ENCODE results near the gene BRD9. TPM values are rescaled to one million over a fixed set of nuclear protein-coding genes. Genes with fewer than 3 reads are reported as not detected.

The BRD9 gene
- total RNA-seq, 1 donor from 2014 or later = 47.4 TPM

DNA sequence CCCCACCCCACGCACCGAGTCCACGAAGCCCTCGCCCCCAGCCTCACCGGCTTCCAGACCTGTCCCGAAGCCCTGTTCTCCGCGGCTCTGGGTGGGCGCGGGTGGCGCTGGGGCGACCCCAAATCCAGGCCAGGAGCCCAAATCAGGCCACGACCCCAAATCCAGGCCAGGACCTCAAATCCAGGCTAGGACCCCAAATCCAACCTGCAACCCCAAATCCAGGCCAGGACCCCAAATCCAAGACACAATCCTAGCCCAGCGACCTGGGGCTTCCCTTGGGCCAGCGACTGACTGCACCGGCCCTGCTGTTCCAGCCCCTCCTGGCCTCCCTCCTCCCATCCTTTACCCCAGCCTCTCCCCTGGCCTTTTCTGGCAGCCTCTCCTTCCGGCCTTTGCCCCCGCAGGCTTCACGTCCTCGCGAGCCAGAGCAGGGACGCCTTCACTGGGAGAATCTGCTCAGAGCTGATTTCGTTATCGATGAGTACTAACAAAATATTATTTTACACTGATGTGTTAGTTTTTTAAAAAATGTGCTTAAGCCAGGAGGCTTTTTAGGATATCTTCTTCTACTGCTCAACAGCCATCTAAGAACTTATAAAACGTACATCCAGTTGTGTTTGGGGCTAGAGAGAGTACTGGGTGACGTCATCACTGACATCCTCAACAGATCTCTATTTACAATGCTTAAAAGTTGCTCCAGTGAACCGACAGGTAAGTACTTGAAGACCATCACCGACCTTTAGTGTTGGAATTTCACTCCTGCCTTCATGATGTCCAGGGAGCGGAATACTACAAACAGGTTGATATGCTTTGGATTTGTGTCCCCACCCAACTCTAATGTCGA lies 34.8 kb upstream of the BRD9 start:
- TF ChIP-seq POLR2AphosphoS5 (IDR thresholded peaks at IDR 0.05; ENCODE audit: insufficient read depth in 1 of 2, low read depth in 1 of 2) (no peak), POLR2A (IDR thresholded peaks at IDR 0.05) (no peak)
- TF ChIP-seq, protein P1, sequence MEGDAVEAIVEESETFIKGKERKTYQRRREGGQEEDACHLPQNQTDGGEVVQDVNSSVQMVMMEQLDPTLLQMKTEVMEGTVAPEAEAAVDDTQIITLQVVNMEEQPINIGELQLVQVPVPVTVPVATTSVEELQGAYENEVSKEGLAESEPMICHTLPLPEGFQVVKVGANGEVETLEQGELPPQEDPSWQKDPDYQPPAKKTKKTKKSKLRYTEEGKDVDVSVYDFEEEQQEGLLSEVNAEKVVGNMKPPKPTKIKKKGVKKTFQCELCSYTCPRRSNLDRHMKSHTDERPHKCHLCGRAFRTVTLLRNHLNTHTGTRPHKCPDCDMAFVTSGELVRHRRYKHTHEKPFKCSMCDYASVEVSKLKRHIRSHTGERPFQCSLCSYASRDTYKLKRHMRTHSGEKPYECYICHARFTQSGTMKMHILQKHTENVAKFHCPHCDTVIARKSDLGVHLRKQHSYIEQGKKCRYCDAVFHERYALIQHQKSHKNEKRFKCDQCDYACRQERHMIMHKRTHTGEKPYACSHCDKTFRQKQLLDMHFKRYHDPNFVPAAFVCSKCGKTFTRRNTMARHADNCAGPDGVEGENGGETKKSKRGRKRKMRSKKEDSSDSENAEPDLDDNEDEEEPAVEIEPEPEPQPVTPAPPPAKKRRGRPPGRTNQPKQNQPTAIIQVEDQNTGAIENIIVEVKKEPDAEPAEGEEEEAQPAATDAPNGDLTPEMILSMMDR (IDR thresholded peaks at IDR 0.05) = no peak
- H3K4me1 ChIP-seq = peaks cover 13% of the 10 kb centered on the region
- H3K27ac ChIP-seq = no peak overlapping the region
- H3K36me3 ChIP-seq = no peaks in the 10 kb centered on the region
- peak overlapping the region; percentile 24 to 50 for H3K4me3 ChIP-seq
- no peaks in the 10 kb centered on the region for H3K9me3 ChIP-seq
- peak in 1 of 2 donors; percentile 91 for DNase-seq (ENCODE audit: extremely low spot score in 2 of 2)
- intact Hi-C loops (cut with DNase I) = loop anchor here (10.0 kb wide), 1 partner anchor 237 kb away; no protein-coding TSS in a partner anchor
- no peaks in the 10 kb centered on the region for H3K27me3 ChIP-seq

DNA sequence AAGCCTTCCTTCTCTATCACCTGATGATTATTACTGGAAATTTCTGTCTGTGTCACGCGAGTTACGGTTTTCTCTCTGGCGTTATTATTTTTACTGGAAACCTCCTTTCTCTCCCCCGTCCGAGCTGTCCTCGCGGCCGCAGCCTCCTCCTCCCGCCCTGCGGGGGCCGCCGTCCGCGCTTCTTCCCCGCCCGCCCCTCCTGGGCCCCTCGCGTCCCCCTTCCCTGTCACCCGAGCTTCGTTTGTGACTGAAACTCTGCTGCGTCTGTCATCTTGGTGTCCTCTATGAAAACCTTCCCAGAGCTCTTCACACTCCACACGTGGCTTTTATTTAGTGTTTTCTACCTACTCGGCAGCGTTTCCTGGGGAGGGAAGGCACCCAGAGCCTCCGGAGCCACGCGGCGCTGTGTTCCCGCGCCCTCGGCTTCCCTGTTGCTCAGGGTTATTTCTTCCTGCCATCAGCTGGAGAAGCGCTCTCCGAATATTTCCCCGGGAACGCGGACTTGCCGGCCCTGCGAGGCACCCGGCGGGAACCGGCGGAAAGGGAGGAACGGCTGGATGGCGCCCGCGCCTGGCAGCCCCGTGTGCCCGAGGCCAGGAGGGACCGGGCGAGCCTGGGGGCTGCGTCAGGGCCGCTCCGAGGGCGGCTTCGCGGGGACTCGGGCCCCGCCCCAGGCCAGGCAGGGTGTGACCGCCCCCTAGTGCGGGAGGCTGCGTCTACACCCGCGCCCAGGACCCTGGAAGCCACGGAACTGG lies 34.0 kb upstream of the BRD9 start:
- intact Hi-C loops (cut with DNase I) = loop anchor here (10.0 kb wide), 1 partner anchor 238 kb away; no protein-coding TSS in a partner anchor
- DNase-seq (ENCODE audit: extremely low spot score in 2 of 2) = peak in 1 of 2 donors; percentile 22

DNA sequence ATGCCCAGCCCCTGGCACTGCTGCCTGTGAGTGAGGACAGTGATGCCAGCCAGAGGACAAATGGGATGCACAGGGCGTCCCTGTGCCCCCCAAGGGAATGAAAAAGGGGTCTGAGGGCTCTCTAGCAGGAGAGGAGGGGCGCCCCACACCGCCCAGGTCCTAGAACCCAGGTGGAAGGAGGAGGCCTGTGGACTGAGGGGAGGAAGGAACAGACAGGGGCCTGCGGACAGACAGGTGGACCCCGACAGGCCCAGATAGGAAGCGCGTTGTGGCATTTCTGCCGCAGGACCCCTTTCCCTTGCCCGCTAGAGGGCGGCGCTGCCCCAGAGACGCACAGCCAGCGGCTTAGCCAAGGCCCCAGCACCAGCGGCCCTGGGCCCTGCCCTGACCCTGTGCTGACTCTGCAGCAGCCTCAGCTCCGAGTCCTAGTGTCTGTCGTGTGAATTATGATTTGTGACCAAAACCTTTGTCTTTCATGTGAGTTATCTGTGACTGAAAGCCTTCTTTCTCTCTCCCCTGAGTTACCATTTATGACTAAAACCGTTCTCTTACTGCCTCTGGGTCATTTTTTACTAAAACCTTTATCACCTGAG lies 30.8 kb upstream of the BRD9 start:
- peak in 1 of 2 donors; percentile 70 for DNase-seq (ENCODE audit: extremely low spot score in 2 of 2)
- Histone ChIP-seq H3K36me3 (no peaks in the 10 kb centered on the region), H3K4me1 (peaks cover 13% of the 10 kb centered on the region)

More for the DNA sequence above, 34.0 kb upstream of the BRD9 start:
- no peak for TF ChIP-seq POLR2A (IDR thresholded peaks at IDR 0.05)
- TF ChIP-seq, protein P1 (IDR thresholded peaks at IDR 0.05) = no peak
- no peak for TF ChIP-seq POLR2AphosphoS5 (IDR thresholded peaks at IDR 0.05; ENCODE audit: insufficient read depth in 1 of 2, low read depth in 1 of 2)
- Histone ChIP-seq H3K9me3 (no peaks in the 10 kb centered on the region), H3K4me3 (peak overlapping the region; percentile 24 to 50), H3K4me1 (peaks cover 13% of the 10 kb centered on the region), H3K36me3 (no peaks in the 10 kb centered on the region), H3K27ac (no peak overlapping the region), H3K27me3 (no peaks in the 10 kb centered on the region)

DNA sequence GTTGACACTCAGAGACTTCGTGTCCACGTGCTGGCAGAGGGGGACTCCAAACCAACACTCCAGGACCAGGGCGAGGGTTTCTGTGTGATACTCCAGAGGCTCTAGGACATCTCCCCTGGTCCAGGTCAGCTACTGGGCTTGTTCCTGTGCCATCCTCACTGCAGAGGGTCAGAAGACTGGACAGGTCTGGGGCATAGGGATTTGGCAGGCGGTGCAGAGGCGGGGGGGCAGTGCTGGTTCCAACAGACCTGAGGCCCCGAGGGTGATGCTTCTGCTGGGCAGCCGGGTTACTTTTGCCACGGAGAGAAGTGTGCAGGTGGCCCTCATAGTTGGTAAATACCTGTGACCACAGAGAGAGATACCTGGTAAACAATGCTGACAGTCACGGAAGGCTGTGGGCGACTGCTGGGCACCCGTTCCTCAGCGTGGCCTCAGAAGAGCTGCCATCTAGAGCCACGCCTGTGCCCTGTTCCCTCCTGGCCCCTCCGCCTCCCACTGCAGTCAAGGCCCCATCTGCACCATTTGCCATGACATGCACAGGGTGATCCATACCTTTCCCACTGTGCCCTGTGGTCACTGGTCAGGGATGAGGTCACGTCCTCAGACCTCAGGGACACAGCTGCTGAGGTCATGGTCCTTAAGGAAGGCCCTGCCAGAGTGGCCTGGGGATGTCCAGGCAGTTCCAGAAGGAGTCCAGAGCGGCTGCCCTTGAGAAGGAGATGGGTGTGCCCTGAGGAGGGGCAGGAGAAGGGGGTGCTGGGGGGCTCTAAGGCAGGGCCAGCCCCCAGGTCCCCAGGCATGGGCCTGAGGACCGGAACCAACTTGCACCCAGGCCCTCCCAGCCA lies 30.1 kb upstream of the BRD9 start:
- Histone ChIP-seq H3K4me3 (no peak overlapping the region), H3K27me3 (no peaks in the 10 kb centered on the region), H3K4me1 (peaks cover 13% of the 10 kb centered on the region), H3K9me3 (no peaks in the 10 kb centered on the region), H3K27ac (no peak overlapping the region), H3K36me3 (no peaks in the 10 kb centered on the region)
- intact Hi-C loops (cut with DNase I) = loop anchor here (10.0 kb wide), 1 partner anchor 242 kb away; no protein-coding TSS in a partner anchor
- DNase-seq (ENCODE audit: extremely low spot score in 2 of 2) = peak; percentile 78 to 94
- TF ChIP-seq, protein P1 (IDR thresholded peaks at IDR 0.05) = no peak
- TF ChIP-seq POLR2AphosphoS5 (IDR thresholded peaks at IDR 0.05; ENCODE audit: insufficient read depth in 1 of 2, low read depth in 1 of 2) = no peak
- TF ChIP-seq POLR2A (IDR thresholded peaks at IDR 0.05) = no peak

More for the DNA sequence above, 30.8 kb upstream of the BRD9 start:
- Histone ChIP-seq H3K4me3 (no peak overlapping the region), H3K27me3 (no peaks in the 10 kb centered on the region), H3K27ac (no peak overlapping the region), H3K9me3 (no peaks in the 10 kb centered on the region)
- intact Hi-C loops (cut with DNase I) = loop anchor here (10.0 kb wide), 1 partner anchor 241 kb away; no protein-coding TSS in a partner anchor
- no peak for TF ChIP-seq POLR2AphosphoS5 (IDR thresholded peaks at IDR 0.05; ENCODE audit: insufficient read depth in 1 of 2, low read depth in 1 of 2)
- TF ChIP-seq, protein P1 (IDR thresholded peaks at IDR 0.05) = peak; percentile 40 to 81 (median 67)
- TF ChIP-seq POLR2A (IDR thresholded peaks at IDR 0.05) = no peak

Measured in vagina (tissue), 2 donors.